Ishikawa (cell line): ENCODE results near the gene GNA15.

Experiments
- CREB1 ChIP-seq: IDR thresholded peaks from 2 replicates; pipeline ENCODE4 v1.6.1; 2012; ENCODE audit warnings: low read depth
- FOXM1 ChIP-seq: IDR thresholded peaks from 2 replicates; pipeline ENCODE4 v1.6.1; 2012; ENCODE audit warnings: low read depth, borderline replicate concordance
- NFIC ChIP-seq: IDR thresholded peaks from 2 replicates; pipeline ENCODE4 v1.6.1; 2012
- RAD21 ChIP-seq: IDR thresholded peaks from 2 replicates; pipeline ENCODE4 v1.6.1; 2012; ENCODE audit warnings: low read depth

GRCh38 chr19:3201072-3201700 lies 65.4 kb downstream of the GNA15 start:
- no peak for TF ChIP-seq RAD21
- no peak for TF ChIP-seq NFIC
- TF ChIP-seq FOXM1 = no peak
- no peak for TF ChIP-seq CREB1
